Measurements from ENCODE around the gene CDC23.

DNA sequence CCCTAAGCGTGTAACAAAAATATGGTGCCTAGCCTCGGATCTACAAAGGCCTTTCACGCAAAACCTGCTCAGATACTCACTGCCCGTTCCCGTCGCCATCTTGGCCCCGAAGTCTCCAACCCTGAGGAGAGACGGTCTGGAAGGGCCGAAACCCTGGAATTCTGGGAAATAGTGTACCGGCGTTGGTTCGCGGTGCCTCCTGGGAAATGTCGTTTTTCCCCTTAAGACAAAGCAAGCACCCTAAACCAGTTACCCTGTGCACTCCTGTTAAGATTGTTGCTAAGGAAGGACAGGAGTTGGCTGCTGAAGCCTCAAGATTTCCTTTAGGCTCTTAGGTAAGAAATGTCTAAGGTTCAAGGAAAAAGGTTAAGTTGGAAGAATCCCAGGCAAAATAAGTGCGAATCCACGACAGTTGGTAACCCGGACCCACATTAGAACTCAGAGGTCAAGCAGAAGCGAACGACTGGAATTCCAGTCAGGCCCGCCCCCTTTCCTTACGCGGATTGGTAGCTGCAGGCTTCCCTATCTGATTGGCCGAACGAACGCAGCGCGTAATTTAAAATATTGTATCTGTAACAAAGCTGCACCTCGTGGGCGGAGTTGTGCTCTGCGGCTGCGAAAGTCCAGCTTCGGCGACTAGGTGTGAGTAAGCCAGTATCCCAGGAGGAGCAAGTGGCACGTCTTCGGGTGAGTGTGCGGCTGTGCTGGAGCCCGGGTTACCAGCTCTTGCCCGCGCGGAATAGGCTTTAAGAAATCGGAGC is 34.4 kb downstream of the CDC23 start, which contains the start of the genes BRD8 and KIF20A:
- TF ChIP-seq POLR2A (IDR thresholded peaks at IDR 0.05), result peak in 1 of 2 donors; percentile 48
- TF ChIP-seq, protein P1, sequence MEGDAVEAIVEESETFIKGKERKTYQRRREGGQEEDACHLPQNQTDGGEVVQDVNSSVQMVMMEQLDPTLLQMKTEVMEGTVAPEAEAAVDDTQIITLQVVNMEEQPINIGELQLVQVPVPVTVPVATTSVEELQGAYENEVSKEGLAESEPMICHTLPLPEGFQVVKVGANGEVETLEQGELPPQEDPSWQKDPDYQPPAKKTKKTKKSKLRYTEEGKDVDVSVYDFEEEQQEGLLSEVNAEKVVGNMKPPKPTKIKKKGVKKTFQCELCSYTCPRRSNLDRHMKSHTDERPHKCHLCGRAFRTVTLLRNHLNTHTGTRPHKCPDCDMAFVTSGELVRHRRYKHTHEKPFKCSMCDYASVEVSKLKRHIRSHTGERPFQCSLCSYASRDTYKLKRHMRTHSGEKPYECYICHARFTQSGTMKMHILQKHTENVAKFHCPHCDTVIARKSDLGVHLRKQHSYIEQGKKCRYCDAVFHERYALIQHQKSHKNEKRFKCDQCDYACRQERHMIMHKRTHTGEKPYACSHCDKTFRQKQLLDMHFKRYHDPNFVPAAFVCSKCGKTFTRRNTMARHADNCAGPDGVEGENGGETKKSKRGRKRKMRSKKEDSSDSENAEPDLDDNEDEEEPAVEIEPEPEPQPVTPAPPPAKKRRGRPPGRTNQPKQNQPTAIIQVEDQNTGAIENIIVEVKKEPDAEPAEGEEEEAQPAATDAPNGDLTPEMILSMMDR (IDR thresholded peaks at IDR 0.05 in 4 of 5, conservative IDR thresholded peaks at IDR 0.05 in 1 of 5), result no peak
